Raji (cell line): ENCODE measurements around the gene SSTR4.

Source experiments
- POLR2A ChIP-seq: IDR thresholded peaks from 2 replicates; pipeline ENCODE4 v1.6.1; 2011; ENCODE audit warnings: low read depth, low read length, control low read depth; ENCODE audit not compliant: insufficient read depth

SSTR4 gene

GRCh38 chr20:23084282-23084844 lies 49.3 kb downstream of the SSTR4 start:
- no peak for TF ChIP-seq POLR2A

- no peak for TF ChIP-seq POLR2A
These were observed 49.8 kb downstream of the SSTR4 start for GRCh38 chr20:23084845-23085365.

GRCh38 chr20:23085436-23086055 lies 50.4 kb downstream of the SSTR4 start:
- TF ChIP-seq POLR2A: no peak

- TF ChIP-seq POLR2A: no peak
These were observed 51.0 kb downstream of the SSTR4 start, which contains the start of gene CD93 for GRCh38 chr20:23086056-23086566. TSS of gene CD93 (minus strand) at chr20:23086324. CDS start at chr20:23086192, 132 bp downstream.

GRCh38 chr20:23086931-23087411 lies 51.9 kb downstream of the SSTR4 start:
- TF ChIP-seq POLR2A: no peak

- TF ChIP-seq POLR2A: no peak
These were observed 52.6 kb downstream of the SSTR4 start for GRCh38 chr20:23087587-23088251.
